OCI-LY1 (cell line): ENCODE results near the gene SLIT3.
"Not testable (repeated sequence)": the region's sequence is repeated elsewhere in the genome, so short reads cannot be mapped to it uniquely, and the experiment has no call there.

Experiments used
- CTCF ChIP-seq: fragments of 200-600 bp; sonication (generic), shearing (Covaris generic); IDR thresholded peaks from 2 replicates; pipeline ENCODE4 v1.5.1; 2017; ENCODE audit warnings: mild to moderate bottlenecking, antibody characterized with exemption, low read length, moderate library complexity, mixed read lengths
- EZH2 ChIP-seq: fragments of 200-600 bp; sonication (generic), shearing (Covaris generic); IDR thresholded peaks from 2 replicates; pipeline ENCODE4 v1.8.0; 2017; ENCODE audit warnings: borderline replicate concordance, mixed run types, mild to moderate bottlenecking, antibody characterized with exemption, low read length, moderate library complexity, mixed read lengths

GRCh38 chr5:169140215-169140614 lies 160.7 kb downstream of the SLIT3 start:
- not testable (repeated sequence) for TF ChIP-seq CTCF, EZH2
